Dendritic cell treated with granulocyte-macrophage colony-stimulating factor and Interleukin-4, amounts not matched to agents 40 ng/mL and 50 ng/mL, for 4 days (primary cell): ENCODE results near the gene FMO1.
A peak's percentile ranks its signal among the peaks of the same experiment; 100 is the strongest.

Experiments used
- H3K27ac Mint-ChIP-seq: one replicate; pipeline ENCODE4 v1.8.0; 2022; ENCODE audit warnings: mild to moderate bottlenecking, mixed read lengths
- H3K27me3 Mint-ChIP-seq: one replicate; pipeline ENCODE4 v1.8.0; 2022; ENCODE audit warnings: mild to moderate bottlenecking, mixed read lengths
- H3K36me3 Mint-ChIP-seq: one replicate; pipeline ENCODE4 v1.8.0; 2022; ENCODE audit warnings: low read depth, mixed read lengths
- H3K4me1 Mint-ChIP-seq: one replicate; pipeline ENCODE4 v1.8.0; 2022; ENCODE audit warnings: low read depth, mixed read lengths
- H3K4me3 Mint-ChIP-seq: one replicate; pipeline ENCODE4 v1.8.0; 2022; ENCODE audit warnings: mild to moderate bottlenecking, moderate library complexity, mixed read lengths
- H3K9me3 Mint-ChIP-seq: one replicate; pipeline ENCODE4 v1.8.0; 2022; ENCODE audit warnings: mixed read lengths
- intact Hi-C: fragments of 100-400 bp; cut with micrococcal nuclease; formaldehyde crosslinking; loops from one replicate; pipeline ENCODE4 v1.15.0; 2022

FMO1 gene, protein sequence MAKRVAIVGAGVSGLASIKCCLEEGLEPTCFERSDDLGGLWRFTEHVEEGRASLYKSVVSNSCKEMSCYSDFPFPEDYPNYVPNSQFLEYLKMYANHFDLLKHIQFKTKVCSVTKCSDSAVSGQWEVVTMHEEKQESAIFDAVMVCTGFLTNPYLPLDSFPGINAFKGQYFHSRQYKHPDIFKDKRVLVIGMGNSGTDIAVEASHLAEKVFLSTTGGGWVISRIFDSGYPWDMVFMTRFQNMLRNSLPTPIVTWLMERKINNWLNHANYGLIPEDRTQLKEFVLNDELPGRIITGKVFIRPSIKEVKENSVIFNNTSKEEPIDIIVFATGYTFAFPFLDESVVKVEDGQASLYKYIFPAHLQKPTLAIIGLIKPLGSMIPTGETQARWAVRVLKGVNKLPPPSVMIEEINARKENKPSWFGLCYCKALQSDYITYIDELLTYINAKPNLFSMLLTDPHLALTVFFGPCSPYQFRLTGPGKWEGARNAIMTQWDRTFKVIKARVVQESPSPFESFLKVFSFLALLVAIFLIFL

DNA sequence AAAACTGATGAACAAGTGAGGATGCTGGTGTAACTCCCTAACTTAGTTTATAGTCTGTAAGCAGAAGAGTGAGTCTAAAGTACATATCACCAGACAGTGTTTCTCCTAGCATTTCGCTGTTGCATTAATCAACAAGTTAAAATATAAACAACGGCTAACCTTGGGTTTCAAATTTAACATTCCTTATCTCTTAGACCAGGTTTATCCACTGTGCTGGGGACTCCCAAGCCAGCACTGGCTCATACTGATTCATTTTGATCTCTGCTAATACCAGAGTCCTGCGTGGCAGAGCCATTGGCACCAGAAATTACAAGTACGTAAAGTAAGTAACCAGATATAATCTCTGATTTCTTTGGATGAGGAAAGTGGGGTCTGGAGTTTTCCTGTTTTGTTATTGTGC, at the start of gene FMO1:
Gene FMO1 (plus strand): TSS at position 193 of the 400 bp plus-strand sequence. CDS start 9,594 bp downstream, outside the sequence.
- H3K4me1 Mint-ChIP-seq: peaks cover 6% of the 10 kb centered on the region
- intact Hi-C loops: loop anchor here (10.0 kb wide), 1 partner anchor 156 kb away; no protein-coding TSS in a partner anchor
- no peak within 1 kb of the TSS for H3K4me3 Mint-ChIP-seq
- H3K27ac Mint-ChIP-seq: no peak within 1 kb of the TSS
- no peaks in the 10 kb centered on the region for H3K9me3 Mint-ChIP-seq
- H3K27me3 Mint-ChIP-seq: peaks cover 28% of the 10 kb centered on the region
- no peaks in the 10 kb centered on the region for H3K36me3 Mint-ChIP-seq

DNA sequence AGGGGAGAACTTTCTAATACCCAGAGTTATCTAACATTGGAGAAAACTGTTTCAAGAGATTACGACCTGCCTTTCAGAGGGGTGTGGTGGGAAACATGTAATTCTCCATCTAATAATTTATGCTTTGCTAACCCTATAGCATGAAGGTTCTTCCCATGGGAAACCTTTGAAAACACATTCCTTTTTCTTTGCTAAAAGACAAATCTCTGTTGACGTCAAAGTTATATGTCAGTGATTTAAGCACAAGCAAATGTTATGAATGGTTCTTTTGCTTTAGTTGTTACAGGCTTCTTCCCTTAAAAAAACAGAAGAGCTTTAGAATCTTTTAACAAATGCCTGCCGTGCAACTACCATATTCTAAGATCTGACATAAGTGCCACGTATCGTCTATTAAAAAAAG, 44.0 kb upstream of the FMO1 start:
- Mint-ChIP-seq H3K36me3 (no peaks in the 10 kb centered on the region), H3K4me3 (no peak overlapping the region), H3K27ac (no peak overlapping the region), H3K27me3 (peaks cover 18% of the 10 kb centered on the region), H3K9me3 (no peaks in the 10 kb centered on the region), H3K4me1 (no peaks in the 10 kb centered on the region)
- intact Hi-C loops: no loop called here

DNA sequence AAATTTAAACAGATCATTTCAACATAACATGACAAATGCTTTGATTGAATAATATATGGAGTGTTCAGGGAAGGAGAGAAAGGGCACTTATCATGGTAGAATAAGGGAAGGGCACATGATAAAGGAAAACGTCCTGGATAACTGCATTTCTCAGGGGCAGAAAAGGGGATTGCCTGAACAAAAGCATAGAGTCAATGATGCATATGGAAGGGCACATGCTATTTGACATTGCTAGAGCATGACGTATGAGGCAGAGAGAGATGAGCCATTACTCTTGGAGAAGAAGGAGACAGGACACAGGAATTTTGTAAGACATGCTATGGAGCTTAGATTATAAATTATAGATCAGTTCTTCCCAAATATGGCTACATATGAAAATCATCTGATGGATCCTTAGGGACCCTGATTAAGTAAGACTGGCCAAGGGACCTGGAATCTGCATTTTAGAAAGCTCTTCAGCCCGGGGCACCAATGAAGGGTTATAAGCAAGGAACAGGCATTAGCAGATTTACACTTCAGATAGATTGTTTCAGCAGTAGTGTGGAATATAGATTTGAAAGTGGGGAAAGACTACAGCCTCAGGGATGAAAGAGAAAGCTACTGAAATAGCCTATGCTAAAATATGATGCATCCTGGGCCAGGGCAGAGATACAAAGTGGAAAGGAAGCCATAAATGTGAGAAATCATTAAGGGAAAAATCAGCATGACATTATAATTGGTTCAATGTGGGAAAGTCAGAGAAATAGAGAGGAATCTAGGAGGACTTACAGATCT, 41.9 kb upstream of the FMO1 start:
- intact Hi-C loops: no loop called here
- Mint-ChIP-seq H3K4me1 (no peaks in the 10 kb centered on the region), H3K4me3 (no peak overlapping the region), H3K9me3 (no peaks in the 10 kb centered on the region), H3K27ac (no peak overlapping the region), H3K36me3 (no peaks in the 10 kb centered on the region), H3K27me3 (peaks cover 18% of the 10 kb centered on the region)

DNA sequence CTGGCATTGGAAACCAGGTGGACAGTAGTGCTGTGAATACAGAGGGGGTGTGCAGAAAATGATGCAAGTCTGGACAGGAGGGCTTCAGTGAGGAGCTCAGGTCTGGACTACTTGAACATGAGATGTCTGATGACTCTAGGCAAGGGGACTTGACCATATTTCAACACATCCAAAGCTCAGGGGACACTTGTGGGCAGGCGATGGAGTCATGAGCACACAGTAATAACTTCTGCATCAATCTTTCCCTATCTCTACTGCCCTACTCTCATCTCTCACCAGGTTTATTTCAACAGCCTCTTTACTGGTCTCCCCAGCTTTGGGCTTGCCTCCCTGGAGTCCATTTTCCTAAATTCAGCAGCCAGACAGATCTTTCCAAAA, 41.3 kb upstream of the FMO1 start:
- Mint-ChIP-seq H3K36me3 (no peaks in the 10 kb centered on the region), H3K27me3 (peaks cover 18% of the 10 kb centered on the region), H3K9me3 (no peaks in the 10 kb centered on the region), H3K4me1 (no peaks in the 10 kb centered on the region), H3K4me3 (no peak overlapping the region), H3K27ac (no peak overlapping the region)
- intact Hi-C loops: no loop called here

DNA sequence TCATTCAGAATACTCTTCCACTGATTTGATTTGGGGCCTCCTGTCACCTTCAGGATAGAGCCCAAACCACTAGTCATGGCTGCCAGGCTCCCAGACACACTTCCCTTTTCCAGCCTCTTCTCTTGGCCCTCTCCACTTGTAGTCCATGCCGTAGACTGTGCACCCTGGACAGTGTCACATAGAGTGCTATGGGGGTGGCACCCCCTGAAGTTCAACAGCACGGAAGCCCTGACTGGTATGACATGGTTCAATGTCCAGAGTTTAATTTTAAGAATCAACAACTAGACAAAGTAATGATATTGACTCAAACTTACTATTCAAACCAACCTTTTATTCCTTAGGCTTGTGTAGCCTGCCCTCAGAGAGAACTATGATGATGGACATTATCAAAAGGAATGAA, 40.9 kb upstream of the FMO1 start:
- Mint-ChIP-seq H3K27ac (no peak overlapping the region), H3K27me3 (peaks cover 18% of the 10 kb centered on the region), H3K4me3 (no peak overlapping the region), H3K4me1 (no peaks in the 10 kb centered on the region), H3K36me3 (no peaks in the 10 kb centered on the region), H3K9me3 (no peaks in the 10 kb centered on the region)
- intact Hi-C loops: no loop called here

DNA sequence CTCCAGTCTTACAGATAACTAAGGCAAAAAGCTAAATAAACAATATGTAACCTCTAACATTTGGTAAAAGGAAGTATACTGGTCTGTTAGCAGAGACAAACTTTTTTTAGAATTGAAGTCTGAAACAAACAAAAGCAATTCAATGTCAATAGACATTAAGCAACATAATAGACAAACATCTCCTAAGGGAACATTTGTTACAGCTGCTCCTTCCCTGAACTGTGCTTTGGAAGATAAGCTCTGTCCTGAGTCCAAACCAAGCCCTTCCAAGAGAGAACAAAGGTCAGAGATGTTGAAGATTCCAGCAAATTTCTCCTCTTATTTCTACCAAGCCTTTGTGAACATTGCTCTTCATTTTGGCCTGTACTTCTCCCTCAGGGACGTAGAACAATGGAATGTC, 37.9 kb upstream of the FMO1 start:
- Mint-ChIP-seq H3K27me3 (peaks cover 12% of the 10 kb centered on the region), H3K4me1 (peaks cover 14% of the 10 kb centered on the region), H3K4me3 (no peak overlapping the region), H3K9me3 (no peaks in the 10 kb centered on the region), H3K36me3 (no peaks in the 10 kb centered on the region), H3K27ac (no peak overlapping the region)
- intact Hi-C loops: no loop called here

DNA sequence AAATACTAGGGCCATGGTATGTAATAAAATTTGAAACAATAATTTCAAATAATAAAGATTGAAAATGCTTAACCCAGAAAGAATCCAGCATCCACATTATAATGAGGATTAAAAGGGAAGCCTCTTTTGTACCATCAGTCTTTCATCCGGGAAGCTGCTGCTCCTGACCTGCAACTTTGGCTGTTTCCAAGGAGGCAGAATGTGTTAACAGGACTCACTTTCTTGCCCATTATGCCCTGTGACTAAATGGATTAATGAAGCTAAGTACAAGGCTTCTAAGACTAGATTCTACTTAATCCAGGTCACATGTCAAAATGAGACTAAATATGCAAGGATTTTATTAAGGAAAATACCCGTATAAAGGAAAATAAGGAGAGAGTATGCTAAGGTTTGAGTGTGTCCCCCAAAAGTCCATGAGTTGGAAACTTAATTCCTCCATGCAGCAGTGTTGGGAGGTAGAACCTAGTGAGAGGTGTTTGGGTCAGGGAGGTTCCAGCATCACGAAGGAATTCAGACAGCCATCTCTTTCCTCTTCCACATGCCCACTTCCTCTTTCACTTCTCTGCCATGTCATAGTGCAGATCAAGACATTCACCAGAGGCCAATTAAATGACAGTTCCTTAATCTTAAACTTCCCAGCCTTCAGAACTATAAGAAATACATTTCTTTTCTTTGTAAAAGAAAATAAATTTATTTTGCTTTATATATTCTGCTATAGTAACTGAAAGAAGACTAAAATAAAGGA, 35.5 kb upstream of the FMO1 start:
- intact Hi-C loops: no loop called here
- Mint-ChIP-seq H3K4me3 (no peak overlapping the region), H3K27me3 (no peaks in the 10 kb centered on the region), H3K36me3 (no peaks in the 10 kb centered on the region), H3K27ac (peak overlapping the region; percentile 34), H3K9me3 (no peaks in the 10 kb centered on the region), H3K4me1 (peaks cover 14% of the 10 kb centered on the region)

DNA sequence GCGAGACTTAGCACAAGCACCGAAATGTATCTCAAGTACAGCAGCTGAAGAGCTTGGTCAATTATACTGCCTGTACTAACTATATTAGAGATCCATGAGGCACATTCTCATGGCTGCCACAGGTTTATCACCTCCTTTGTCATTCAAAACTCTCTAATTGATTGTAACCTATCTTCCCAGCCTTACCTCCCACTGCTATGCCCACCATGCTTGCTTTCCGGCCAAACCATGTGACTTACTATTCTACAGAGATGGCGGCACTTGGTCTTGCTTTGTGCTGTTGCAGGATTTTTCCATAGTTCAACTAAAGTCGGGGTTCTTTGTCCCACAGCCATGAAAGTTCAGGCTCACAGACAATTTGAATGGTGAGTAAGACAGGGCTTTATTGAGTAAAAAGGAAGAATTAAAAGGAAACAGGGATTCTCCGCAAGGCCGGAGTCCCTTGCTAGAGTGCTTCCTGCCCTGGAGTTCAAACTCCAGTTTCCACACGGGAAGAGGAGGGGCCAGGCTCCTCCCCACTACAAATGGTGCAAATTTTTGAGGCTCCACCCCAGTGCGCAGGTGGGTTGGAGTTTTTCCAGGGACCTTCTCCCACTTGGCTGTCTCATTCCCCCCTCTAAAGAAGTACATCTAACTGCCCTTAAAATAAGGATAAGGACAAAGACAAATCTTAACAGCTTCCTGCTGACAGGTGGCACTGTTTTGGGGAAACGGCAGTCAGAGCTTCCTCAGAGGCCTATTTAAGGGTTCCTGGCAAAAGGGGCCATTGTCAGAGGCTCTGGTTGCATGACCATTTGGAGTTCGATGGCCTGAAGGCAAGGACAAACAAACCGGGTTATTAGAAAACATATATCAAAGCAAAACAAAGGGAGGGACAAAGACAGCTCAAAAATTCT, 34.5 kb upstream of the FMO1 start:
- intact Hi-C loops: no loop called here
- peaks cover 16% of the 10 kb centered on the region for H3K4me1 Mint-ChIP-seq
- H3K27me3 Mint-ChIP-seq: peaks cover 2% of the 10 kb centered on the region
- no peaks in the 10 kb centered on the region for H3K9me3 Mint-ChIP-seq
- no peaks in the 10 kb centered on the region for H3K36me3 Mint-ChIP-seq
- no peak overlapping the region for H3K4me3 Mint-ChIP-seq
- H3K27ac Mint-ChIP-seq: peak overlapping the region; percentile 34

DNA sequence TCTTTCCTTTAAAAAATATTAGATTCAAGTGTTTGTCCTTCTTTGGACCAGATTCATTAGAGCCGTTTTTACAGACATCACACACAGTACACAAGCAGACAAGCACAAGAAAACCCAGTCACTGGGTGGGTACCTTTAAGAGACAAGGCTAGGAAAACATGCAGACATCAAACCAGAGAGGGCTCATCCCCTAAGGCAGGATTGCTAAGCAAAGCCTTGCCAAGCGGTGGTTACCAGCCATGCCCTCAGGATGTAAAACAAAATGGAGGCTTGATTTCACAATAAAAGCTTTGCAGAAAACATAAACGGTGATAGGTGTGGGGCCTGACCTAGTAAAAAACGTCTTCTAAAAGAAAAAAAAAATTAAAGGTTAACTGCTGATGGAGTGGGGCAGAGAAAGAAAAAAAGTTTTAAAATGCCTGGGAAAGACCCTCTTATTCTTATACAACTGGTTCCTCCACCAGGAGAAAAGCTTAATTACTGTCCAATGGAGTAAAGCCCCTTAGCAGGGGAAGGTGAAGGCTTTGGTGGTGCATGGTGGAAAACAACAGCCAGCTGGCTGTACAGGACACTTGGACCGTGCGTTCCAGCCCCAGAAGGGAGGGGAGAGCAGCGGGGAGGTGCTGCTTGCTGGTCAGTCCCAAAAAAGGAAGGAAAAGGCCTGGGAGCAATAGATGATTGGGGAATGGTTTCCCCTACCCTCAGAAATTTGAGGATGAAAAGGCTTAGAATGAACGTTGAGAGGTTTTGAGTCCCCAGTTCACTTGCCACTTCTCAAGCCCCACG, 30.4 kb upstream of the FMO1 start:
- Mint-ChIP-seq H3K4me1 (peaks cover 39% of the 10 kb centered on the region), H3K4me3 (no peak overlapping the region), H3K36me3 (no peaks in the 10 kb centered on the region), H3K27me3 (peaks cover 4% of the 10 kb centered on the region), H3K9me3 (no peaks in the 10 kb centered on the region), H3K27ac (no peak overlapping the region)
- intact Hi-C loops: no loop called here

DNA sequence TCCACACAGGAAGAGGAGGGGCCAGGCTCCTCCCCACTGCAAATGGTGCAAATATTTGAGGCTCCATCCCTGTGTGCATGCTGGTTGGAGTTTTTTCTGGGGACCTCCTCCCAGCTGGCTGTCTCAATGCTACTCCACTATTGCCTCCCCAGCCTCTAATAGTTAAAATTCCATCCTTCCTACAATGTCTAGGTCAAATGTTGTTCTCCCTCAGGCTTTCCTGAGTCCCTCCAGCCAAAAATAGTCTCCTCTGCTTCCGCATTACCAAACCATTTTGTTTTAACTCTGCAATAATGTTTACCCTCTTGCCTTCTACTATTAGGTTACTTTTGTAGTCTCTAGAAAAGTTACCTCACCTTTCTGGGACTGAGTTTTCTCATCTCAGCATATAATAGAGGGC, 29.6 kb upstream of the FMO1 start:
- H3K4me1 Mint-ChIP-seq: peaks cover 31% of the 10 kb centered on the region
- intact Hi-C loops: no loop called here
- H3K27ac Mint-ChIP-seq: no peak overlapping the region
- no peak overlapping the region for H3K4me3 Mint-ChIP-seq
- H3K9me3 Mint-ChIP-seq: no peaks in the 10 kb centered on the region
- H3K36me3 Mint-ChIP-seq: no peaks in the 10 kb centered on the region
- H3K27me3 Mint-ChIP-seq: peaks cover 4% of the 10 kb centered on the region

DNA sequence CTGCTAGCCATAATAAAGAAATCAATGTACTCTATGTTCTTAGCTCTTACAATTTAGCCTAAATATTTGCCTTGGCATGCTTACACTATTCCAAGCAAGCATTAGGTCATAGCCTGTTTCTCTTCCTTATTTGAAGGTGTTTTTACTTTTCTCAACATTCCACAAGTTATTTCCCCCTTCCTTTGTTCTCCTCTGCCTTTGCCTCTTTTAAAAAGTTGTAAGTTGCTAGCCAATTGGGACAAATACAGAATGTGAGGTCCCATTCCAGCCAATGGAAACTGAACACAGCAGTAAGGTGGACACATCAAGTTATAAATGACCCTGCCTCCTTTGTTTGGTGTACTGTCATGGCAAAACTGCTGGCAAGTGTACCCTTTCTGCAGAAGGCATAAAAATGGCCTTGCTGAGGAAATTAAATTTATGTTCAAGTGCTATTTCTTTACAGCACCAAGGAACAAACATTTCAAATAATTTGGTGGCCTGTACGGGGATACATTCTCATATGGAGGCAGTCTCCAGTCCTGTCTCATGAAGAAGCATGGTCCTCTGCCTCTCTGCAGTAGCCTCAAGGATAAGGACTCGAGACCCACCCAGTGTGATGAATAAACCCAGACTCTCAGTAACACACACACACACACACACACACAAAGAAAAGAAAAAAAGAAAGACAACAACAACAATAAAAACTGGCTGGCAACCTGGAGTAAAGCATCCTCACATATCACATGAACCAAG, 28.8 kb upstream of the FMO1 start:
- Mint-ChIP-seq H3K27me3 (peaks cover 4% of the 10 kb centered on the region), H3K27ac (peak overlapping the region; percentile 32), H3K4me3 (no peak overlapping the region), H3K9me3 (no peaks in the 10 kb centered on the region), H3K4me1 (peaks cover 35% of the 10 kb centered on the region), H3K36me3 (no peaks in the 10 kb centered on the region)
- intact Hi-C loops: no loop called here

DNA sequence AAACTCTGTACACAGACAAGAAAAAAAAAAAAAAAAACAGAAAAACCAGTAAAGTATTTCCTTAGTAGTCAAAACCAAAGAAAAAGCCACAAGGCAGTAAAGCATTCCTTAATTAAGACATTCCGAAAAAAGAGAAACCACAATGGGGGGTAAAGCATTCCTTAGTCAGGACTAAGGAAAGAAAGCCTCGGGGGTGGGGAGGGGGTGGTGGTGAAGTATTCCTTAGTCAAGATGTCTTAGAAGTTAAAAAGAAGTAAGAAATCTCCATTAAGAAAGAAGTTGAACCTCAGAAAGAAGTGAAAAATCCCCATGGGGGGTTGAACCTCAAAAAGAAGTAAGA, 28.2 kb upstream of the FMO1 start:
- no peak overlapping the region for H3K4me3 Mint-ChIP-seq
- no peaks in the 10 kb centered on the region for H3K9me3 Mint-ChIP-seq
- peaks cover 4% of the 10 kb centered on the region for H3K27me3 Mint-ChIP-seq
- peaks cover 36% of the 10 kb centered on the region for H3K4me1 Mint-ChIP-seq
- H3K27ac Mint-ChIP-seq: peak overlapping the region; percentile 32
- intact Hi-C loops: no loop called here
- no peaks in the 10 kb centered on the region for H3K36me3 Mint-ChIP-seq
